Cardiac fibroblast (primary cell): ENCODE results near the gene E2F6.

Experiments used
- DNase-seq, 2 donors: peaks; one replicate each; pipeline versions ENCODE4 v3.0.0 to v3.0.0-alpha.2; 2010; ENCODE audit warnings: low read depth in 2 of 2
- H3K4me3 ChIP-seq, 2 donors: replicated peaks in 1 of 2; 1 replicate in 1 of 2; 2 replicates in 1 of 2; pipeline ENCODE4 v1.5.1; 2011; ENCODE audit warnings: low read depth in 2 of 2, low read length in 2 of 2, mild to moderate bottlenecking in 2 of 2, moderate library complexity in 1 of 2
- TF ChIP-seq, protein P1 (sequence below): IDR thresholded peaks from one replicate; pipeline ENCODE4 v1.5.1; 2011; ENCODE audit warnings: low read depth, mild to moderate bottlenecking, low read length, inconsistent platforms

The E2F6 gene

DNA sequence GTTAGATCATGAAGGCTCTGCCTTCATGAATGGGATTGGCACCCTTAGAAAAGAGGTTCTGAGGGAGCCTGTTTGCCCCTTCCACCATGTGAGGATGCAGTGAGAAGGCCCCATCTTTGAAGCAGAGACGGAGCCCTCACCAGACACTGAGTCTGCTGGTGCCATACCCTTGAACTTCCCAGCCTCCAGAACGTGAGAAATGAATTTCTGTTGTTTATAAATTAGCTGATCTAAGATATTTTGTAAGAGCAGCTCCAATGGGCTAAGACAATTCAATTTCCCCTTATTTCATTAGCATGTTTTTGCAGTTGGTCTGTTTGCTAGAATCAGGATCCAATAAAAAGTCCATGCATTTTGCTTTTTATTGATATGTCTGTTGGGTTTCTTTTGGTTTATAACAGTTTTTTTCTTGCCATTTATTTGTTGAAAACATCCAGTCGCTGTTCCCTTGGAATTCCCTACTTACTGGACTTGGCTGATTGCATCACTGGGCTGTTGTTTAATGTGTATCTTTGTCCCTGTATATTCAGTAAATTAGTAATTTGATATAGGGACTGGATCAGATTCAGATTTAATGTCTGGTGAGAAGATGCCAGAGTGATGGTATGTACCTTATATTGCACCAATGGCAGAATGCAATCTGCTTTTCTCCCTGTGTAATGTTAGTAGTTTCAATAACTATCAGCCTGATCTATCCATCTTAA lies 43.8 kb upstream of the E2F6 start:
- no peak for DNase-seq
- TF ChIP-seq, protein P1, sequence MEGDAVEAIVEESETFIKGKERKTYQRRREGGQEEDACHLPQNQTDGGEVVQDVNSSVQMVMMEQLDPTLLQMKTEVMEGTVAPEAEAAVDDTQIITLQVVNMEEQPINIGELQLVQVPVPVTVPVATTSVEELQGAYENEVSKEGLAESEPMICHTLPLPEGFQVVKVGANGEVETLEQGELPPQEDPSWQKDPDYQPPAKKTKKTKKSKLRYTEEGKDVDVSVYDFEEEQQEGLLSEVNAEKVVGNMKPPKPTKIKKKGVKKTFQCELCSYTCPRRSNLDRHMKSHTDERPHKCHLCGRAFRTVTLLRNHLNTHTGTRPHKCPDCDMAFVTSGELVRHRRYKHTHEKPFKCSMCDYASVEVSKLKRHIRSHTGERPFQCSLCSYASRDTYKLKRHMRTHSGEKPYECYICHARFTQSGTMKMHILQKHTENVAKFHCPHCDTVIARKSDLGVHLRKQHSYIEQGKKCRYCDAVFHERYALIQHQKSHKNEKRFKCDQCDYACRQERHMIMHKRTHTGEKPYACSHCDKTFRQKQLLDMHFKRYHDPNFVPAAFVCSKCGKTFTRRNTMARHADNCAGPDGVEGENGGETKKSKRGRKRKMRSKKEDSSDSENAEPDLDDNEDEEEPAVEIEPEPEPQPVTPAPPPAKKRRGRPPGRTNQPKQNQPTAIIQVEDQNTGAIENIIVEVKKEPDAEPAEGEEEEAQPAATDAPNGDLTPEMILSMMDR: no peak
- no peak overlapping the region for H3K4me3 ChIP-seq

DNA sequence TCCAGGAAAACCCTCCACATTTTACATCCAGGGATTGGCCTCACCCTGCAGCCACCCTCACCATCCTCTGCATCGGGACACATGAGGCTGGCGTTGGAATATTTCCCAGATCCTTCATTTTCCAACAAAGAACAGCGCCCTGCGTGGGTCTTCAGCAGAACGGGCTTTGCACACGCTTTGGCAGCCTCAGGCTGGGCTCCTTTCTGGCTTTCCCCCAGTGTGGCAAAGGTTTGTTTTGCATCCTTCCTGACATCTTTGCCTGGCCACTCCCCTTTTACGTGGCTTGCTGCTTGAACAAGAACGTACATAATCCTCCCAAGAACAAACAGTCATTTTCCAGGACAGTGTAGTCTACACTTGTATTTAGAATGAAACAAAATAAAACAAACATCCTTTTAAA lies 42.3 kb upstream of the E2F6 start:
- H3K4me3 ChIP-seq: no peak overlapping the region
- TF ChIP-seq, protein P1: no peak
- no peak for DNase-seq

DNA sequence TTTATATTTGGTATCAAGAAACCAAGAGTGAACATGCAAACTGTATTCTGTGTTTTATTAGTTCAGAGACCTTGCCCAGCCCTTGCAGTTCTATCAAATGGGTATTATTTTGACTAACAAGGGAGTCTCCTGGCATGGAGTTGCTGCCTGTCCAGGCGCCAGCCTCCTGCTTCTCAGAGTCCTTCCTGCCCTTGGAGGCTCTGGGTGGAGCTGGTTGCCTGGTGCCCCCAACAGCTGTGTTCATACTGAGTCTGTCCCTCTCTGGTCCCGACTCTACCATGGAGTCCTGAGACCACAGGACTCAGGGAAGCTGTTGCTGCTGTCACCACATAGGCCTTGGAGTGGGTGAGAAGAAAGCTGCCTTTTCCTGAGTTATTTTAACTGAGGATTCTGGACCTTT lies 41.6 kb upstream of the E2F6 start:
- DNase-seq: no peak
- TF ChIP-seq, protein P1: no peak
- no peak overlapping the region for H3K4me3 ChIP-seq

DNA sequence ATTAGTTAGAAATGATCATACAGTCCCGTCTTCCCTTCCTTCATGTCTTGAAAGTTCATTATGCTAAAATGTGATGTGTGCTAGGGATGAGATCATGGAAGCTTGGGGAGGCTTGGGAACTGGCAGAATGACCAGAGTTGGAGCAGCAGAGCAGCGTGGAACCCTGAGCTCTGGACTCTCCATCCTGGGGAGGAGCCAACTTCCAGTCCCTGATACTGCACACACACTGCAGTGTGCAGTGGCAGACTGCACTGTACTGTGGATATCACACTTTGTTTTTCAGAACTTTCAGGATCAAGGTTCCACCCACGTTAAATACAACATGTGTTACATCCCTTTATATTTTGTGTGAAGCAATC lies 40.6 kb upstream of the E2F6 start:
- DNase-seq: no peak
- H3K4me3 ChIP-seq: no peak overlapping the region
- TF ChIP-seq, protein P1: no peak

DNA sequence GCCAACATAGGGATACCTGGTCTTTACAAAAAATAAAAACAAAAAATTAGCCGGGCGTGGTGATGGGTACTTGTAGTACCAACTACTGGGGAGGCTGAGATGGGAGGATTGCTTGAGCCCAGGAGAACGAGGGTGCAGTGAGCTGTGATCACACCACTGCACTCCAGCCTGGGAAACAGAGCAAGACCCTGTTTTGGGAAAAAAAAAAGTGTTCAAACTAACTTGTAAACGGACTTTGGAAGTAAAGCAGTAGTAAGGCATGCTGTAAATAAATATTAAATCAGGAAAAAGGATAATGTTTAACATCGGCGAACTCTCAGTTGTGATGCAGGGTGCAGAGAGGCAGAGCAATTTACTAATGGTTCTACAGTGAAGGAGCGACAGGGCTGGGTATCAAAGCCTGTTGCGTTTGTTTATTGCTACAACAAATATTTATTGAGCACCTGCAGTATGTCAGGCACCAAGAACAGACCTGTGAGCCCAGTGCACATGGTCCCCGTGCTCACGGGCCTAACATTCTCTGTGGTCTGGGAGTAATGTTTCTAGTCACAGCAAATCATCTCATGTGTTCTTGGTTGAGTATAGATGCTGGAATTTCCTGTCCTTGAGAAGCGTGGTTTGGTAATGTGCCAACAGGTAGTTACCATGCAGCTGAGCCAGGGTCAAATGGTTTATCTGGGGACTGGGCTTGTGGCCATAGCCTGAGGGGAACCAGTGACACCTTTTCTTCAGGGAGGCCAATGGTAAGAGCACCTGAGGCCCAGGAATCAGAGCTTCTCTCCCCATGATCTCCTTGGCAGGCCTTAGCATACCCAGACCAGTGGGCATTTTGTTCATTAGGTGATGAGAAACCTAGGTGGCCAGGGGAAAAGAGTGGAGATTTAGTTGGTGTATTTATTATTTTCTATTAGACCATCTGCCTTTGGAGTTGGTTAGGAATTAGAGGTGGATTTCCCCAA lies 40.0 kb upstream of the E2F6 start:
- TF ChIP-seq, protein P1: no peak
- no peak overlapping the region for H3K4me3 ChIP-seq
- DNase-seq: peak in 1 of 2 donors; percentile 6

DNA sequence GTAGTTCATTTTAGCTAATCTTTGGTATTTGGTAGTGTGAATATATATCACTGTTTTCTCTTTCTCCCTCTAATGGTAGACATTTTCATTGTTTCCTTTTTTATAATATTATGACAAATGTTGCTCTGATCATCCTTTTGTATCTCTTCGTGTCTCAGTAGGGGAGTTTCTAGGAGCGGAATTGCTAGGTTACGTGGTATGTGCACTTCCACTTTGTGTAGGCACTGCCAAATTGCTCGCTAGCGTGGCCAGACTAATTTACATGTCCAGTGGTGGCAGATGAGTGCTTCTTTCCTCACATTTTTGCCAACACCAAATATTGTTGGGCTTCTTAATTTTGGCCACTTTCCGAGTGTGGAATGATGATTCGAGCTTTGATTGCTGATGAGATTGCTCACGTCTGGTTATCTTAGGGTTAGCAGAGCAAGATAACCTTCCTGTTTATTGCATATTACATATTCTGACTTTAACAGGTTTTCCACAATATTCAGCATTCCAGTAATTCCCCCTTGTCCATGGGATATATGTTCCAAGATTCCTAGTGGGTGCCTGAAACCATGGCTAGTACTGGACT lies 37.5 kb upstream of the E2F6 start:
- TF ChIP-seq, protein P1: no peak
- H3K4me3 ChIP-seq: no peak overlapping the region
- DNase-seq: no peak
